ENCODE measurements around the gene CYP24A1. TPM values are rescaled to one million over a fixed set of nuclear protein-coding genes. Genes with fewer than 3 reads are reported as not detected.

The CYP24A1 gene
- total and polyA plus RNA-seq, 8 donors, result 0.64 to 3.4 TPM; not detected in 6

DNA sequence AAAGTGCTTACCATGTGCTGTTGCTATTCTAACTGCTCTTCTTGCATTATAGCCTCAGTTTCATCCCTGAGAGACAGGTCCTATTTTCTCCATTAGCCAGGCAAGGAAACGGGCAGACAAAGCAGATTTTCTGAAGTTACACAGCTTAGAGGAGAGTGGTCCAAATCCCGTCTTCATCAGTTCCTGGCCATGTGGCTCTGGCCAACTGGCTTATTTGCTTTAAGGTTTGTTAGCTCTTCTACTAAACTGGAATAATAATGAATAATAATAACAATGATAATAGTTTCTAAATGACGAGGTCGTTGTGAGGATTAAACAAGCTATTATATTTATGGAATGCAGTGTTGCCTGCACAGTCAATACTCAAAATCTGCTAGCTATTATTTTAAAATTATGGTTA is 67.6 kb downstream of the CYP24A1 start:
- H3K36me3 ChIP-seq, result no peaks in the 10 kb centered on the region
- intact Hi-C loops (cut with DNase I), result loop anchor here in 1 of 2 donors (10.0 kb wide), 1 partner anchor 539 kb away; no protein-coding TSS in a partner anchor
- H3K4me1 ChIP-seq, result peaks cover 0 to 3% of the 10 kb centered on the region in 2 donors
- H3K27me3 ChIP-seq, result no peaks in the 10 kb centered on the region
- H3K4me3 ChIP-seq, result no peak overlapping the region
- H3K9me3 ChIP-seq, result no peaks in the 10 kb centered on the region
- TF ChIP-seq, protein P1, sequence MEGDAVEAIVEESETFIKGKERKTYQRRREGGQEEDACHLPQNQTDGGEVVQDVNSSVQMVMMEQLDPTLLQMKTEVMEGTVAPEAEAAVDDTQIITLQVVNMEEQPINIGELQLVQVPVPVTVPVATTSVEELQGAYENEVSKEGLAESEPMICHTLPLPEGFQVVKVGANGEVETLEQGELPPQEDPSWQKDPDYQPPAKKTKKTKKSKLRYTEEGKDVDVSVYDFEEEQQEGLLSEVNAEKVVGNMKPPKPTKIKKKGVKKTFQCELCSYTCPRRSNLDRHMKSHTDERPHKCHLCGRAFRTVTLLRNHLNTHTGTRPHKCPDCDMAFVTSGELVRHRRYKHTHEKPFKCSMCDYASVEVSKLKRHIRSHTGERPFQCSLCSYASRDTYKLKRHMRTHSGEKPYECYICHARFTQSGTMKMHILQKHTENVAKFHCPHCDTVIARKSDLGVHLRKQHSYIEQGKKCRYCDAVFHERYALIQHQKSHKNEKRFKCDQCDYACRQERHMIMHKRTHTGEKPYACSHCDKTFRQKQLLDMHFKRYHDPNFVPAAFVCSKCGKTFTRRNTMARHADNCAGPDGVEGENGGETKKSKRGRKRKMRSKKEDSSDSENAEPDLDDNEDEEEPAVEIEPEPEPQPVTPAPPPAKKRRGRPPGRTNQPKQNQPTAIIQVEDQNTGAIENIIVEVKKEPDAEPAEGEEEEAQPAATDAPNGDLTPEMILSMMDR (IDR thresholded peaks at IDR 0.05), result no peak
- DNase-seq (no peak), ATAC-seq (no peak)
- no peak overlapping the region for H3K27ac ChIP-seq

- no peak for ATAC-seq
- H3K4me1 ChIP-seq, result peaks cover 0 to 3% of the 10 kb centered on the region in 2 donors
- H3K27ac ChIP-seq, result no peak overlapping the region
- no peaks in the 10 kb centered on the region for H3K9me3 ChIP-seq
- no peaks in the 10 kb centered on the region for H3K27me3 ChIP-seq
- TF ChIP-seq, protein P1 (IDR thresholded peaks at IDR 0.05), result no peak
- no peak for DNase-seq
- no peaks in the 10 kb centered on the region for H3K36me3 ChIP-seq
- intact Hi-C loops (cut with DNase I), result loop anchor here in 1 of 2 donors (10.0 kb wide), 1 partner anchor 539 kb away; no protein-coding TSS in a partner anchor
- no peak overlapping the region for H3K4me3 ChIP-seq
Measured at GRCh38 chr20:54105653-54106052, 68.1 kb downstream of the CYP24A1 start.

GRCh38 chr20:54104781-54105180 is 69.0 kb downstream of the CYP24A1 start:
- Histone ChIP-seq H3K4me3 (no peak overlapping the region), H3K27me3 (no peaks in the 10 kb centered on the region), H3K36me3 (no peaks in the 10 kb centered on the region), H3K4me1 (no peaks in the 10 kb centered on the region), H3K27ac (no peak overlapping the region), H3K9me3 (no peaks in the 10 kb centered on the region)
- TF ChIP-seq, protein P1 (IDR thresholded peaks at IDR 0.05), result no peak
- intact Hi-C loops (cut with DNase I), result loop anchor here in 1 of 2 donors (10.0 kb wide), 1 partner anchor 540 kb away; no protein-coding TSS in a partner anchor
- ATAC-seq, result no peak
- DNase-seq, result no peak

- intact Hi-C loops (cut with DNase I), result loop anchor here in 1 of 2 donors (10.0 kb wide), 1 partner anchor 541 kb away; no protein-coding TSS in a partner anchor
- TF ChIP-seq, protein P1 (IDR thresholded peaks at IDR 0.05), result no peak
- Histone ChIP-seq H3K27ac (no peak overlapping the region), H3K27me3 (no peaks in the 10 kb centered on the region), H3K4me1 (no peaks in the 10 kb centered on the region), H3K9me3 (no peaks in the 10 kb centered on the region), H3K4me3 (no peak overlapping the region), H3K36me3 (no peaks in the 10 kb centered on the region)
- ATAC-seq (no peak), DNase-seq (no peak)
Measured at GRCh38 chr20:54103762-54104600, 69.8 kb downstream of the CYP24A1 start.

Other genes starting within 250 kb of the CYP24A1 start
- 1 to 10 TPM in 1 of 2 donors, under 1 TPM in 1; 0.99 to 1.6 TPM for gene BCAS1, start 103.4 kb downstream of the CYP24A1 start, total RNA-seq
- under 1 TPM; 0.44 to 0.90 (median 0.74) TPM for gene BCAS1, start 103.4 kb downstream of the CYP24A1 start, polyA plus RNA-seq (ENCODE audit: insufficient read length in 6 of 6)
- 10 to 100 TPM; 16.7 to 17.3 TPM for gene PFDN4, start 34.1 kb upstream of the CYP24A1 start, total RNA-seq
- gene PFDN4, start 34.1 kb upstream of the CYP24A1 start, polyA plus RNA-seq (ENCODE audit: insufficient read length in 6 of 6), result 10 to 100 TPM; 40.9 to 65.6 (median 53.5) TPM